ENCODE measurements around the gene SEC14L5. TPM values are rescaled to one million over a fixed set of nuclear protein-coding genes. Genes with fewer than 3 reads are reported as not detected.

The SEC14L5 gene
- total and polyA plus RNA-seq, 10 of the 15 experiments (the other 5 are each of a cell fraction or from before 2014, with no cell fraction given) = 0.01 TPM; not detected in 9

GRCh38 chr16:5010576-5011329, 52.6 kb downstream of the SEC14L5 start:
- POLR2A ChIA-PET = no interaction called here
- Histone ChIP-seq H2AFZ (ENCODE audit: control insufficient read depth, low read depth, low read length) (no peak overlapping the region), H3K36me3 (ENCODE audit: control insufficient read depth in 2 of 2, insufficient read depth in 2 of 2, low read length in 1 of 2) (no peaks in the 10 kb centered on the region), H3K4me2 (ENCODE audit: control insufficient read depth, insufficient read depth) (no peak overlapping the region), H4K20me1 (ENCODE audit: control insufficient read depth, insufficient read depth) (no peaks in the 10 kb centered on the region), H3K79me2 (ENCODE audit: control insufficient read depth, insufficient read depth, low read length) (no peaks in the 10 kb centered on the region), H3K4me1 (ENCODE audit: control insufficient read depth, insufficient read depth, low read length) (no peaks in the 10 kb centered on the region), H3K27ac (ENCODE audit: control insufficient read depth, insufficient read depth) (no peak overlapping the region), H3K4me3 (no peak overlapping the region), H3K27me3 (replicated peaks in 1 of 2; ENCODE audit: control insufficient read depth in 2 of 2, insufficient read depth in 2 of 2, low read length in 1 of 2) (no peaks in the 10 kb centered on the region; a peak in 1 of 4 replicates), H3K9ac (ENCODE audit: control insufficient read depth, insufficient read depth, low read length) (no peak overlapping the region), H3K9me3 (replicated peaks; ENCODE audit: control insufficient read depth, insufficient read depth, low read length) (no peaks in the 10 kb centered on the region)
- CTCF ChIA-PET = interaction anchor here (0.6 to 1.0 kb wide), 2 partner anchors 361 to 419 kb away, joined by 3 read pairs; no protein-coding TSS in a partner anchor
- intact Hi-C loops (cut with micrococcal nuclease; ENCODE audit: unreplicated experiment) (no loop called here), in situ Hi-C loops (cut with MboI) (no loop called here)
- no peak for DNase-seq (ENCODE audit: low read depth, low spot score)
- no peak for FAIRE-seq
- WGBS (ENCODE audit: insufficient coverage, insufficient replicate concordance, low lambda C conversion rate, missing lambda C conversion rate) = 27% methylated on average over 15 of the region's 15 CpGs
- no TSS peak for BruUV-seq (replicated peaks)
- ATAC-seq = 0 out of 3 replicates have a peak, but pooled peaks have one; percentile 36
- TF ChIP-seq, protein P1, sequence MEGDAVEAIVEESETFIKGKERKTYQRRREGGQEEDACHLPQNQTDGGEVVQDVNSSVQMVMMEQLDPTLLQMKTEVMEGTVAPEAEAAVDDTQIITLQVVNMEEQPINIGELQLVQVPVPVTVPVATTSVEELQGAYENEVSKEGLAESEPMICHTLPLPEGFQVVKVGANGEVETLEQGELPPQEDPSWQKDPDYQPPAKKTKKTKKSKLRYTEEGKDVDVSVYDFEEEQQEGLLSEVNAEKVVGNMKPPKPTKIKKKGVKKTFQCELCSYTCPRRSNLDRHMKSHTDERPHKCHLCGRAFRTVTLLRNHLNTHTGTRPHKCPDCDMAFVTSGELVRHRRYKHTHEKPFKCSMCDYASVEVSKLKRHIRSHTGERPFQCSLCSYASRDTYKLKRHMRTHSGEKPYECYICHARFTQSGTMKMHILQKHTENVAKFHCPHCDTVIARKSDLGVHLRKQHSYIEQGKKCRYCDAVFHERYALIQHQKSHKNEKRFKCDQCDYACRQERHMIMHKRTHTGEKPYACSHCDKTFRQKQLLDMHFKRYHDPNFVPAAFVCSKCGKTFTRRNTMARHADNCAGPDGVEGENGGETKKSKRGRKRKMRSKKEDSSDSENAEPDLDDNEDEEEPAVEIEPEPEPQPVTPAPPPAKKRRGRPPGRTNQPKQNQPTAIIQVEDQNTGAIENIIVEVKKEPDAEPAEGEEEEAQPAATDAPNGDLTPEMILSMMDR (IDR thresholded peaks at IDR 0.05 in 2 of 3, conservative IDR thresholded peaks at IDR 0.05 in 1 of 3; ENCODE audit: control insufficient read depth in 2 of 3, extremely low read depth in 1 of 3, insufficient read depth in 1 of 3, low read depth in 3 of 3, low read length in 3 of 3) = 0 out of 6 replicates have a peak, but pooled peaks of 1 of the 3 experiments have one; percentile 13
- TF ChIP-seq RB1 (IDR thresholded peaks at IDR 0.05; ENCODE audit: borderline replicate concordance) (no peak), RAD21 (IDR thresholded peaks at IDR 0.05; ENCODE audit: insufficient read depth, low read depth, low read length) (0 out of 2 replicates have a peak, but pooled peaks have one; percentile 6), ZNF207 (IDR thresholded peaks at IDR 0.05; ENCODE audit: borderline replicate concordance) (no peak)
- SMC1A ChIA-PET (ENCODE audit: uncharacterized antibody, unreplicated experiment) = interaction anchor here (0.6 kb wide), 1 partner anchor 15 kb away, joined by 3 read pairs; no protein-coding TSS in a partner anchor
- RAD21 ChIA-PET (ENCODE audit: unreplicated experiment) = no interaction called here

Measured in GM12878 (cell line).